NCI-H2196 (cell line): ENCODE measurements around the gene SLC24A4.

ENCODE experiments used
- DNase-seq: peaks from one replicate; lab custom pipeline; 2025; ENCODE audit not compliant: unreplicated experiment; lab: John Stamatoyannopoulos, UW

The SLC24A4 gene

GRCh38 chr14:92431199-92431725, 108.3 kb downstream of the SLC24A4 start:
- no peak for DNase-seq

- no peak for DNase-seq
Observed at GRCh38 chr14:92433407-92433806, 110.4 kb downstream of the SLC24A4 start.

GRCh38 chr14:92435154-92435553, 112.2 kb downstream of the SLC24A4 start:
- no peak for DNase-seq

GRCh38 chr14:92436115-92436776, 113.3 kb downstream of the SLC24A4 start:
- no peak for DNase-seq

GRCh38 chr14:92437309-92437708, 114.3 kb downstream of the SLC24A4 start:
- DNase-seq, result no peak

DNA sequence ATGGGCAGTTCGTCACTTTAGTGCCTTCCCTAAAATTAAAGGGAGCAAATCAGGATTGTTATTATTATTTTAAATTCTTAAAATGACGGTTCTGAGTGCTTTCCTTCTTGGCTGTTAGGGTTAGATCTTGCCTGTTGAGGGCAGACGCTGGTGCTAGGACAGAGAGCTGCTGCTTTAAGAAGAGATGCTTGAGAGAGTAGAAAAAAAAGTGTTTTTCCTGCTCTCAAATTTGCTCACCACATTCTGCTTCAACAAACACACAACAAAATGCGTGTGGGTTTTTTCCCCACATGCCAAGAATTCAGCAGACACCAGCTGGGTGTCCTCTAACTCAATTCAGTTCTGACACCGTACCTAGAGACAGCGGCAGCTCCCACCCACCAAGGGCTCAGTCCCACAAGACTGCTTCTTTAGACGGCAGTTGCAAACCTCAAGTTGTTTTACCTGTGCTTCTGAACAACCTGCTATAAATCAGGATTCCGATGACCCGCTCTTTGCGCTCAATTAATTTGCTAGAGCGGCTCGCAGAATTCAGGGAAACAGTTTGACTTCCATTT, 114.8 kb downstream of the SLC24A4 start:
- DNase-seq, result no peak

DNA sequence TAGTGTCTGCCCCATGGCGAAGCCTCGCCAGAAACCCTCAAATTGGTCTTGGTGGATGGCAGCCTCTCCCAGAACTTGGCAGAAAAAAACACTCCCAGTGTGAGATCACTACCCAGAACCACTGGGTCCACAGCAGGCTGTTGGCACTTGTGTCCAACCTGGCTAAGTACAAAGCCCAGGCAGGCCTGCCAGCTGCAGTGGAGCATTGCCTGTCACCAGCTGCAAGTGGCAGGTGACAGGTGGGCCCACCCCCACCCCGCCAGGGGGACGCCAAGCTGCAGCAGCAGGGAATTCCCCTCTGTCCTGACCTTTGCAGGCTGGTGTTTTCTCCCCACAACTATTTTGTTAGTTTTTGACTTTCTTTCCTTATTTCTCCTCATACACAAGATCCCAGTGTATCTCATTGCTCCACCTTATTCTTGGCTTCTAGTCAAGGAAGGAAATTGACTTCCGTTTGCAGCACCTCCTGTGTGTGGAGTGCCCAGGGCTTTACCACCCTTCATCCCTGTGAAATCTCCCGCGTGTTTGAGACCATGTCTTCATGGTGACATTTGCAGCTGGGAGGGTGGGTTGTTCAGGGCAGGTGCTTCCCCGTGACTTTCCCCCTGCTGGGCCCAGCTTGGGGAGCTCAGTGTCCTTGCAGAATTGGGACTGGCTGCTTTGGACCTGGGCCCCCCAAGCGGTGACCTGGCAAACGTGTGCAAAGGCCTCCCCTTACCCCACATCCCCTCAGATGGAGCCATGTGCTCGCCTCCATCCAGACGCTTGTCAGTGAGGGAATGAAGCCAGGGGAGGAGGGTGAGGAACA, 116.8 kb downstream of the SLC24A4 start:
- DNase-seq, result peak; percentile 4

DNA sequence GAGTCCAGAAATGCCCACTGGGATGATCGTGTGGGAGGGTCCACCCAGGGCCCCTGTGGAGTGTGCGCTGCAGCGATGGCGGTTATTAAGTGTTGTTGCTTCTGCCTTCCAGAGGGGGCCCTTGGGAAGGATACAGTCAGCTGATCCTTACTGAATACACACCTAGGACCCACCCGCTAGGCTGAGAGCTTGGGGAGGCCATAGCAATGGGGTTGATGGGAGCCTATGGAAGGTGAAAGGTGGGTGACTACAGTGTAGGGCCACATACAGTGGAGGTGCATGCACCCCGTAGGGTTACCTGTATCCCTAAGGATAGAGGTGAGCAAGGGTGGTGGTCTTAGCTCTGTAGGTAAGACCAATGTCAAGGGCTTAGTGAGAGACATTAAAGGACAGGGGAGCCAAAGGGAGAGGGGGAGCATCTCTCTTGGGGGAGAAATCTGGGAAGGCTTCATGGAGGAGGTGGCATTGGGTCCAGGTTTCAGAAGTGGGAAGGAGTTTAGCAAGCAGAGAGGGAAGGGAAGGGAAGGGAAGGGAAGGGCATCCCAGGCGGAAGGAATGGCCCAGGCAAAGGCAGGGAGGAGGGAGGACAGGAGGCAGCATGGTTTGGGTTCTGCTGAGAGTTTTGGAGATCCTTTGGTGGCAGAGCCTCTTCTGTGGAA, 117.5 kb downstream of the SLC24A4 start:
- no peak for DNase-seq

- DNase-seq, result no peak
Observed at GRCh38 chr14:92441751-92442504, 119.0 kb downstream of the SLC24A4 start.

GRCh38 chr14:92443167-92443566, 120.2 kb downstream of the SLC24A4 start:
- no peak for DNase-seq

- no peak for DNase-seq
Observed at GRCh38 chr14:92443741-92444140, 120.8 kb downstream of the SLC24A4 start.

DNA sequence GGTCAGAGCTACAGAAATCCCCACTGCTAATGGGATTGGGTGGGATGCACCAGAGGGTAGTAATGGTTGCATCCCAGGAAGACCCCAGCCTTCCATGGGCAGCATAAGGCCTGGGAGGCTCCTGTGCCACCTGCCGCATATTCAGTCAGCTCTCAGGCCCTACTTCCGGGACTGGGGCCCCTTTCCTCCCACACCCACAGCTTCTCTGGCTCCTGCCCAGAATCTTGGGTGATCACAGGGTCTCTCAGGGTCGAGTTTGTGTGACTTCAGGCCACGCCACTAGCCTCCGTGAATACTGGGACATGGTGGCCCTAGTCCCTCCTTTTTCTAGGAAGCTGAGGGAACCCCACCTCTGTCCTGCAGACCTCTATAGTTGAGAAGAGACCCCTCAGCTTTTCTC, 123.8 kb downstream of the SLC24A4 start:
- no peak for DNase-seq

- no peak for DNase-seq
Observed at GRCh38 chr14:92447416-92448197, 124.6 kb downstream of the SLC24A4 start.

- no peak for DNase-seq
Observed at GRCh38 chr14:92448786-92449185, 125.8 kb downstream of the SLC24A4 start.

DNA sequence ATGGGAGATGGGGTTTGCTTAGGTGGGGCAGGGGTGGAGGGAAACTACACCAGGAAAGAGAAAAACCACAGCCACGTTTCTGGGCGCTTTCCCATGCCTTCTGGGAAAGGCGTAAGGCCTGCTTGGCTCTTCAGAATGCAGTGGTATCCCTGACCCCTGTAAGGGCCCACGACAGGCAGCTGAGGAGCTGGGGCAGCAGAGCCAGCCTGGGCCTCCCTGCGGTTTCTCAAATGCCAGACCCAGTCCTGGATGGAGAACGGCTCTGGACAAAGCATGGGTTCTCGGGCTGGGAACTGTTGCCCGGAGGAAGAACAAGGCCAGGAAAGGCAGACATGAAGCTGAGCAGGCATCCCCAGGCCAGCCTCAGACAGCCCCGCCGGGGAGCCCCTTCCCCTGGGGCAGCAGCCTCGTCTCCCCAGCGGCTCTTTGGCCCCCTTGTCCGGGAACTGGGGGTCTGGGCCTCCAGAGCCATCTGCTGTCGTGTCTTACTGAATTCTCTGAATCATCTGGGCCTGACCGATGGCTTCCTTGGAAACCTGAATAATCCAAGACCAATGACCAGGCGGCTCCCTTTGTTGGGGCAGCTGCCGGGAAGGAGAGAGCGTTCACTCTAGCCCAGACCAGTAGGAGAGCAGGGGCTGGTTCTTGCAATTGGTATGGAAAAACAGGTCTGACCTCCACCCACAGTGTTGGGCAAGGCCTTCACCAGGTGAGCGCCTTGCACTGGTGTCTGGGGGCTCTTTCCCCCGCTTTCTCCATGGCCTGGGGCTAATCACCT, 126.6 kb downstream of the SLC24A4 start:
- DNase-seq, result no peak

DNA sequence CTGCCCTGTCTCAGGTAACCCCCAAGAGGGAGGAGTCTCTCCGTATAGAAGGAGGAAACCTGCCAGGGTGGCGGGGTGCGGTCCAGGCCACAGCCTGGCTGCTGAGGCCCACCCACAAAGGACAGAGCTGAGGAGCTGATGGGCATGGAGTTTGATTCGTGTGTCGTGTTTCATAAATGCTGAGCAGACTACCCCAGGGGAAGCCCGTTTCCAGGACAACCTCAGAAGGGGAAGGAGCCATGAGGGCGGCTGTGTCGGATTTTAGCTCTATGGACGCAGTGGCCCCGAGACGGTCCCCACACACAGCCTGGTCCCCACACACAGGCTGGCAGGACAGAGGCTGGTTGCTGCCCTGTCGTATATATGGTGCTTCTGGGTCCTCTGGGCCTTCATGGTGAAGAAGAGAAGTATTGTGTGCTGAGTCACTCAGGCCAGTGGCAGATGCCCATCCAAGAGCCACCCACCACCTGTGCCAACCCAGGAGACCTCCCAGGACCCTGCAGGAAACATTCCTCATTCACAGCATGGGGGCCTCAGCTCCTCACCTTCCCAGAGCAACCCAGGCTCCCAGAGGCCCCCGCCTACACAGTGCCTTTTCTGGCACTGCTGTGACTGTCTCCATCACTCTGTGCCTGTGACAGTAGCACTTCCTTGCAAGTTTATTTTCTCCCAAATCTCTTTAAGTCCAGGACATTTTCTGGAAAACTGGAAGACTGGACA, 127.5 kb downstream of the SLC24A4 start:
- DNase-seq, result no peak

DNA sequence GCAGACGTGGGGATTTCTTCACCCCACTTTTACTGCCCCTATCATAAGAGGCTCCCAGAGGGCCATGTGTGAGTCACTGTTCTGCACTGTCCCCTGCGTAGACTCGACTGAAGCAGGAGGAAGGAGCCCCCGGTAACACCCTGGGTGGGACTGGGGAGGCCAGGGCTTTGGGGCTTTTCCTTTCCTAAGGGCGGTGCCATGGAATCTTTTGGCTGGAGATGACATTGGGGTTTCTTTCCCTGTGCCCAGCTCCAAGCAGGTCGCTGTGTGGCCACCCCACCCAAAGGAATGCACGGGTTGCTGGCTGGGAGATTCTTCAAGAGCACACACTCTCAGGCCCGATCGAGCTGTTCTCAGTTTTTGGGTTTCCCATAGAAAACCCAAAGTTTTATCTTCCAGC, 128.3 kb downstream of the SLC24A4 start:
- DNase-seq, result no peak

DNA sequence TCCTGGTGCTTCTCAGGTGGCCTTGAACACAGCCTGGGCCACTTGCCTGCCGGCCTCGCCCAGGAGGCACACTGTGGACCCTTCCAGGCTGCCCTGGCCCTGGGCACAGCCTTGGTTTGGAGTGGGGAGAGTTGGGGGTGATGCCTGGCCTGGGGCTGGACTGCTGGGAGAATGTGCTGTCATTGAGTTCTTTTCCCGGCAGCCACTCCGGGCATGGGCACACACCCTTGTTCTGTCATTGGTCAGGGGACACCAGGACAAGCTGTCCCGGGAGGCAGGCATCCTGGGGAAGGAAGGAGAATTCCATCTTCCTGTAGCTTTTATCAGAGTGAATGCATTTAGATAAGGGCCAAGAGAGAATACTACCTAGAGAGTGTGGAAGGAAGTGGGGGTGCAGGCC, 128.8 kb downstream of the SLC24A4 start:
- no peak for DNase-seq

GRCh38 chr14:92452471-92452870, 129.5 kb downstream of the SLC24A4 start:
- DNase-seq, result no peak
